GM21723 (cell line): ENCODE data around the gene ZNF624.
A peak's percentile ranks its signal among the peaks of the same experiment; 100 is the strongest.
"Not testable (repeated sequence)": the region's sequence is repeated elsewhere in the genome, so short reads cannot be mapped to it uniquely, and the experiment has no call there.

Experiments used
- ATAC-seq: cut with Tn5 transposase; IDR thresholded peaks from one replicate; pipeline ENCODE4 v1.9.1; 2021; ENCODE audit warnings: mild to moderate bottlenecking, moderate library complexity; ENCODE audit not compliant: unreplicated experiment

ZNF624 gene

GRCh38 chr17:16653367-16654041, at the start of gene ZNF624:
Gene ZNF624, minus strand, starts transcription at chr17:16653850.
- peak; percentile 88 for ATAC-seq

- ATAC-seq: not testable (repeated sequence)
Observed at GRCh38 chr17:16697603-16698002, 44.0 kb upstream of the ZNF624 start.

- ATAC-seq: peak; percentile 16
Observed at GRCh38 chr17:16690447-16690846, 36.8 kb upstream of the ZNF624 start.

DNA sequence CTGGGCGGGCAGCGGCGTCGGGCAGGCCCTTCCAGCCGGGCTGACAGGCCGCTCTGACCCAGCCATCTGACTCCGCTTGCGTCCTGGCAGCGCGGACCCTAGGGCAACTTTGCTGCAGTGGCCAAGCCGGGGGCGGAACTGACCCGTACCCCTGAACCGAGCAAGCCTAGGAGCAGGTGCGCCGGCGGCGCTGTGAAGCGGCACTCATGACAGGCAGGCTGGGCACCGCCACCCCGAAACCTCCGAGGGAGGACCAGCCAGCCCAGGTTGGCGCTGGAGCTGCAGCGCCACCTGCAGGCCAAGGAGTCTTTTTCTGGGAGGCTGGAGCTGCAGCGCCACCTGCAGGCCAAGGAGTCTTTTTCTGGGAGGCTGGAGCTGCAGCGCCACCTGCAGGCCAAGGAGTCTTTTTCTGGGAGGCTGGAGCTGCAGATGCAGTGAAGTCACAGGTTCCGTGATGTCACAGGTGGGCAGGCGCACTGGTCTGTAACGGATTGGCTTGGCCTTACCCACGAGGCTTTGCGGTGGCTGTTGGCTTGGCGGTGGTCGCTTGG, 36.2 kb upstream of the ZNF624 start, which contains the start of gene CCDC144A:
Gene CCDC144A (plus strand): TSS at position 511 of the 551 bp plus-strand sequence. CDS start 160 bp downstream, outside the sequence.
- ATAC-seq: peak; percentile 60

- not testable (repeated sequence) for ATAC-seq
Observed at GRCh38 chr17:16687151-16687550, 33.5 kb upstream of the ZNF624 start.

GRCh38 chr17:16686019-16686418, 32.4 kb upstream of the ZNF624 start:
- ATAC-seq: not testable (repeated sequence)

DNA sequence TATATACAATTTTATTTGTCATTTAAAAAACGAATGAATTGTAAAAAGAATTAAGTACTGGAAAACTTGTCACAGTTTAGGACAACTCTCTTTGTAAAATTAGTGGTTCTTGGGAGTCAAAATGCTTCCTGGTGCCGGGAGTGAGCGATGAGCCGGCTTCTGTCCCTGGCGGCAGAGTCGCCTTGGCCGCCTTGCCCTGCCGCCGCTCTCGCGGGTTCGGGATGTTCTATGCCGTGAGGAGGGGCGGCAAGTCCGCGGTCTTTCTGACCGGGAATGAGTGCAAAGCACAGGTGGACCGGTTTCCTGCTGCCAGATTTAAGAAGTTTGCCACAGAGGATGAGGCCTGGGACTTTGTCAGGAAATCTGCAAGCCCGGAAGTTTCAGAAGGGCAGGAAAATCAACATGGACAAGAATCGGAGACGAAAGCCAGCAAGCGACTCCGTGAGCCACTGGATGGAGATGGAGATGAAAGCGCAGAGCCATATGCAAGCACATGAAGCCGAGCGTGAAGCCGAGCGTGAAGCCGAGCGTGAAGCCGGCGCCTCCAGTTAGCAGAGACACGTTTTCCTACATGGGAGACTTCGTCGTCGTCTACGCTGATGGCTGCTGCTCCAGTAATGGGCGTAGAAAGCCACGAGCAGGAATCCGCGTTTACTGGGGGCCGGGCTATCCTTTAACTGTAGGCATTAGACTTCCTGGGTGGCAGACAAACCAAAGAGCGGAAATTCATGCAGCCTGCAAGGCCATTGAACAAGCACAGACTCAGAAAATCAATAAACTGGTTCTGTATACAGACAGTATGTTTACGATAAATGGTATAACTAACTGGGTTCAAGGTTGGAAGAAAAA, 29.9 kb upstream of the ZNF624 start:
- ATAC-seq: not testable (repeated sequence)

- ATAC-seq: no peak
Observed at GRCh38 chr17:16676676-16677268, 23.1 kb upstream of the ZNF624 start.

DNA sequence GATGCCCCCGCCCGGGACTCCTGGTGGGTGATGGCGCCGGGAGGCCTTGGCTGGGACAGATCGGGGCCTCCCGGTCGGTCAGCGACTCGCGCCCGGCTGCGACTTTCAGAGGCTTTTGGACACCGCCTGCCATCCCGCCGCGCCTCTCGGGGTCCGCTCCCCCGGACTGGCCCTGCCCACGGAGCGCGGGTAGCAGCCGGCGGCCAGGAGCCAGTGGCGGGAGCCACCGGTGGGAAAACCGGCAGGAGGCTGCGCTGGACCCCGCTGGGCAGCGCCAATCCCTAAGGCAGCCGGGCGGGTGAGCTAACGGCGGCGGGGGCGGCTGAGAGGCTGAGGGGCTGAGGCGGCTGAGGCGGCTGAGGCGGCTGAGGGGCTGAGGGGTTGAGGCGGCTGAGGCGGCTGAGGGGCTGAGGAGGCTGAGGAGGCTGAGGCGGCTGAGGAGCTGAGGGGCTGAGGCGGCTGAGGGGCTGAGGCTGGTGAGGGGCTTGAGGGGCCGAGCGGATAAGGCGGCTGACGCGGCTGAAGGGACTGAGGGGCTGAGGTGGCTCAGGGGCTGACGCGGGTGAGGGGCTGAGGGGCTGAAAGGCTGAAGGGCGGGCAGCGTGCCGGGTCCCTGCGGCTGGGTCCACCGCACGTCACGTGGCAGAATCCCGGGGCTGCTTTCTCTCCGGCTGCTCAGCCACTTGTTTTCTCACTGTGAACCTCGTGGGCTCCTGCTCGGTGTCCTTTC, 13.4 kb upstream of the ZNF624 start:
- ATAC-seq: not testable (repeated sequence)

DNA sequence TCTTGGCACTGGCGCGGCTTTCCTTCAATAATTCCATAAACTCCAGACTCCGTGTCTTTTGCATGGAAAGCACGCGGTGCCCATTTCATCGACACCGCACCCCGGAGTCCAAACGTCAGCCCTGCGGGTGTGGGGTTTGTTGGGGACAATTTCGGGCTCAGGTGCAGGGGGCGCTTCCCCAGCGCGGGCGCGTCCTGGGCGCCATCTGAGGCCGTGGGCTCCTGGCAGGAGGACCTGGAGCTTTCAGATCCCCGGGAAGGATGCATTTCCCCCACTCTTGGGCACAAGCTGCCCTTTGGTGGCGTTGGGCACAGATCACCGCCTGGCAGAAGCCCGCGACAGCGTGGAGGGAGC, 12.9 kb upstream of the ZNF624 start:
- not testable (repeated sequence) for ATAC-seq

- ATAC-seq: no peak
Observed at GRCh38 chr17:16662936-16663335, 9.3 kb upstream of the ZNF624 start.

- no peak for ATAC-seq
Observed at GRCh38 chr17:16661217-16661616, 7.6 kb upstream of the ZNF624 start.

DNA sequence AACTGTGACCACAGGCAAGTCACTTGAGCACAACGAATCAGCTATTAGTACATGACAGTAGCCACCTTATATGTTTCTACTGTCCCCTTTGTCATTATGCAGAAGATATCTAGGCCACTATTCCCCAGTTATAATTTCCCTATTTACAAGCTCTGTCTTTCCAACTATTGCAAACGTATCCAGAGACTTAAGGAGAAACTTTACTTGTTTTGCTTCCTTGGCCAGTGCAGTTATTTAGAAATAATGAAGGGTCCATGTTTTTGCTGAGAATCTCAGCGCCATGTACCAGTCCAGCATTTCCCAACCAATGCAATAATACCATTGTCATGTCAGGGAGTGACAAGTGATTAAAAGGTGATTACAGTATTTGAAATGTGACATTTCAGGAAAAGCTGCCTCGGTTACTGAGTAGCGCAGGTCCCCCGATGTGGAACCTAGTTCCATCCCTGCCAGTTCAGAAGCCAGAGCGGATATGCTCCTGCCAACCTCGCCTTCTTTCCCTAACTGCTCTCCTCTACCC, 743 bp downstream of the ZNF624 start:
- ATAC-seq: no peak

GRCh38 chr17:16652252-16652651, 1.4 kb downstream of the ZNF624 start:
- no peak for ATAC-seq

DNA sequence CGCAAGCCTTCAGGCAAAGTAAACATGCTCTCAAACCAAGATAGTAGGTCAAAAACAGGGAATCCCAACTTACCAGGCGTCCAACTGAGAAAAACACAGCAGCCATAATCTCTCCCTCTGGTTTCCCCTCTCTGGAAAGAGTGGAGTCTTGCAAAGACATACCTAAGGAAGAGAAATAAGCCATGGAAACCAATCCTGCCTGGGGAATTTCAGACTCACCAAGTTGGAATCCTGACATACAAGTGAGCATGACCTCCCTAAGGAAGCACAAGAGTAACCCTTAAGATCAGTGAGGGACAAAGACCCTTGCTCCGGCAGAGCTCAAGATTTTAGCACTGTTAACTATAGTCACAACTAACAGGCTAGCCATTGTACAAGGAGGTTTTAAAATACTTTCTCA, 4.1 kb downstream of the ZNF624 start:
- no peak for ATAC-seq

DNA sequence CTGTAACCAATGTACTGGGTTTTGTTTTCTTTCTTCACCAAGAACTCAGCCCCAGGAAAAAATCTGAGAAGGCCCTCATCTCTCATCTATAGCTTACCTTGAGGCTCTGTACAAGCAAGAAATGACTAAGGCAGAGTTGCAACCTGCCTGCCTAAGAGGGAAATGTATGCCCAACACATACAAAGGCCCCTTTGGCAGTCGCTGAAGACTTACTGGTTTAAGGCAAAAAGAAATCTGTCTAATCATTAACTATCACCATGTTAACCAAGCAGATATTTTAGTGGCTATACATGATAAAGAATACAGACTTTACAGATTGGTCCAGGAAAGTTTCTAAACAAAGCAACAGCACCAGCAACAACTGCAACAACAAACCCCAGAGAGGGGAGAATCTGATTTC, 14.2 kb downstream of the ZNF624 start:
- ATAC-seq: no peak

- ATAC-seq: no peak
Observed at GRCh38 chr17:16623282-16623681, 30.4 kb downstream of the ZNF624 start.

- no peak for ATAC-seq
Observed at GRCh38 chr17:16622540-16623277, 30.9 kb downstream of the ZNF624 start.

- ATAC-seq: no peak
Observed at GRCh38 chr17:16617481-16618060, 36.1 kb downstream of the ZNF624 start.
